Measurements from ENCODE around the gene ZDHHC9.

- TF ChIP-seq POLR2A (IDR thresholded peaks at IDR 0.05) (no peak), CTCF (IDR thresholded peaks at IDR 0.05) (no peak)
Observed at GRCh38 chrX:129808158-129808828, 35.4 kb downstream of the ZDHHC9 start.

Measured in Peyer's patch (tissue), 4 donors.